K562 (cell line): Measurements from ENCODE around the gene ZNF213. TPM values are rescaled to one million over a fixed set of nuclear protein-coding genes. Genes with fewer than 3 reads are reported as not detected.

Experiments
- ATF2 ChIP-seq: sonication (generic); formaldehyde crosslinking; IDR thresholded peaks from 2 replicates; pipeline ENCODE4 v1.8.1; 2022; ENCODE audit warnings: missing genetic modification reagents
- C11orf30 ChIP-seq: fragments of 450-650 bp; IDR thresholded peaks from 2 replicates; pipeline ENCODE4 v1.6.1; 2016; ENCODE audit warnings: low read depth, mild to moderate bottlenecking
- CEBPG ChIP-seq, 3 experiments: fragments of 200-800 bp in 1 of 3; sonication (Bioruptor generic) in 1 of 3; sonication (generic) in 1 of 3; formaldehyde crosslinking in 1 of 3; IDR thresholded peaks in 2 of 3; conservative IDR thresholded peaks in 1 of 3; 2 replicates each; pipeline versions ENCODE4 v1.6.1 to v1.8.0; 2016 to 2022; ENCODE audit warnings: missing compliant biosample characterization in 2 of 3, missing genetic modification characterization in 2 of 3, mild to moderate bottlenecking in 1 of 3, missing genetic modification reagents in 1 of 3
- E2F6 ChIP-seq, 2 experiments: IDR thresholded peaks; 2 replicates each; pipeline ENCODE4 v1.6.1; 2011; ENCODE audit warnings: borderline replicate concordance in 1 of 2, control low read depth in 1 of 2, low read depth in 1 of 2, low read length in 1 of 2, mild to moderate bottlenecking in 1 of 2, mixed read lengths in 1 of 2, moderate library complexity in 1 of 2; ENCODE audit not compliant: insufficient read depth in 1 of 2, insufficient read length in 1 of 2, poor library complexity in 1 of 2, severe bottlenecking in 1 of 2; ENCODE audit errors: extremely low read depth in 1 of 2
- ESRRA ChIP-seq: fragments of 450-650 bp; IDR thresholded peaks from 2 replicates; pipeline ENCODE4 v1.6.1; 2014; ENCODE audit warnings: low read depth, mild to moderate bottlenecking, moderate library complexity, borderline replicate concordance
- MEIS2 ChIP-seq: fragments of 450-650 bp; IDR thresholded peaks from 2 replicates; pipeline ENCODE4 v1.6.1; 2014; ENCODE audit warnings: mild to moderate bottlenecking; ENCODE audit not compliant: partially characterized antibody
- MTA3 ChIP-seq: fragments of 450-650 bp; formaldehyde crosslinking; IDR thresholded peaks from 2 replicates; pipeline ENCODE4 v1.6.1; 2017; ENCODE audit warnings: mild to moderate bottlenecking, borderline replicate concordance
- NCOA4 ChIP-seq: fragments of 450-650 bp; IDR thresholded peaks from 2 replicates; pipeline ENCODE4 v1.6.1; 2018; ENCODE audit warnings: mild to moderate bottlenecking; ENCODE audit not compliant: partially characterized antibody
- NFYB ChIP-seq: IDR thresholded peaks from 2 replicates; pipeline ENCODE4 v1.6.1; 2011; ENCODE audit warnings: mild to moderate bottlenecking, moderate library complexity; ENCODE audit not compliant: insufficient read length; ENCODE audit errors: extremely low read depth
- RBBP5 ChIP-seq: fragments of 200-600 bp; sonication (generic); IDR thresholded peaks from 2 replicates; pipeline ENCODE4 v1.6.1; 2012; ENCODE audit warnings: borderline replicate concordance, mild to moderate bottlenecking, low read length, control low read depth, inconsistent platforms; ENCODE audit not compliant: insufficient read depth, poor library complexity, severe bottlenecking
- RFX1 ChIP-seq: fragments of 450-650 bp; IDR thresholded peaks from 2 replicates; pipeline ENCODE4 v1.6.1; 2016; ENCODE audit warnings: mild to moderate bottlenecking, moderate library complexity
- SP2 ChIP-seq: IDR thresholded peaks from 2 replicates; pipeline ENCODE4 v1.6.1; 2011; ENCODE audit warnings: mild to moderate bottlenecking, low read depth, low read length, moderate library complexity; ENCODE audit not compliant: poor library complexity, severe bottlenecking; ENCODE audit errors: extremely low read depth
- TFAP4 ChIP-seq: sonication (generic); formaldehyde crosslinking; IDR thresholded peaks from 2 replicates; pipeline ENCODE4 v1.8.0; 2022; ENCODE audit warnings: missing genetic modification reagents, mild to moderate bottlenecking, moderate library complexity, borderline replicate concordance
- ZBTB1 ChIP-seq: sonication (generic); formaldehyde crosslinking; IDR thresholded peaks from 2 replicates; pipeline ENCODE4 v1.8.1; 2023; ENCODE audit warnings: missing genetic modification reagents, low read depth, mild to moderate bottlenecking, borderline replicate concordance
- ZNF507 ChIP-seq: conservative IDR thresholded peaks from 2 replicates; pipeline ENCODE4 v1.6.1; 2017; ENCODE audit warnings: missing genetic modification characterization, missing compliant biosample characterization
- ZNF518B ChIP-seq: fragments of 250-450 bp; sonication (Bioruptor Pico); IDR thresholded peaks from 2 replicates; pipeline ENCODE4 v1.5.0; 2021; ENCODE audit warnings: mild to moderate bottlenecking, moderate library complexity
- polyA plus RNA-seq, 8 experiments: library from polyadenylated mRNA; depleted of rRNA in 4 of 8; stranded (reverse) in 5 of 8; unstranded in 3 of 8; fragments of >200 nt; fragmentation: Nextera tagmentation in 2 of 8; fragmentation: Illumina TruSeq in 1 of 8; extraction: Ambion mirVana in 2 of 8; extraction: Trizol in 1 of 8; gene quantifications; 2 replicates each; pipeline versions ENCODE4 v1.2.1 to v1.2.3, GENCODE V29; 2011 to 2014; ENCODE audit warnings: inconsistent platforms in 1 of 8, missing spikeins in 1 of 8
- total RNA-seq, 7 experiments: library from RNA; depleted of rRNA in 6 of 7; stranded (reverse); fragments of >200 nt in 6 of 7; fragmentation: Illumina TruSeq in 2 of 7; extraction: Trizol in 2 of 7; gene quantifications; 2 replicates each; pipeline versions ENCODE4 v1.2.1 to v1.2.3, GENCODE V29; 2011 to 2021; ENCODE audit warnings: low replicate concordance in 1 of 7

The ZNF213 gene
- total and polyA plus RNA-seq, 9 of the 15 experiments (the other 6 are each of a cell fraction or from before 2014, with no cell fraction given), result 0.49 to 10.0 (median 1.8) TPM

- TF ChIP-seq ATF2 (CRISPR knock-in tag) (no peak), ESRRA (0 out of 2 replicates have a peak, but pooled peaks have one; percentile 41), ZBTB1 (CRISPR knock-in tag) (no peak), MTA3 (0 out of 2 replicates have a peak, but pooled peaks have one; percentile 77), ZNF518B (CRISPR knock-in tag) (no peak), MEIS2 (peak; percentile 14), RFX1 (peak; percentile 98), TFAP4 (peak; percentile 92), ZNF507 (no peak), NCOA4 (no peak), E2F6 (IDR thresholded peaks at IDR 0.05; ENCODE audit: borderline replicate concordance in 1 of 2, extremely low read depth in 1 of 2, insufficient read depth in 1 of 2, insufficient read length in 1 of 2, low read depth in 1 of 2, low read length in 1 of 2, poor library complexity in 1 of 2, severe bottlenecking in 1 of 2) (peak; percentile 34 to 85), SP2 (peak; percentile 84), RBBP5 (peak; percentile 80), NFYB (peak; percentile 33), C11orf30 (peak; percentile 77), CEBPG (CRISPR knock-in tag; IDR thresholded peaks at IDR 0.05) (peak; percentile 58), CEBPG (tag; conservative IDR thresholded peaks at IDR 0.05 in 1 of 2, IDR thresholded peaks at IDR 0.05 in 1 of 2) (no peak)
These were observed 10.6 kb upstream of the ZNF213 start (continued) for GRCh38 chr16:3123986-3124886.
